ENCODE measurements around the gene ARHGAP12.
"Not testable (repeated sequence)": the region's sequence is repeated elsewhere in the genome, so short reads cannot be mapped to it uniquely, and the experiment has no call there.

ARHGAP12 gene

GRCh38 chr10:31928549-31929260 lies at the start of gene ARHGAP12:
Gene ARHGAP12 (minus strand): TSS chr10:31928831. CDS start chr10:31908855, 19,976 bp downstream.
- DNase-seq (ENCODE audit: low read depth), result peak; percentile 75

- DNase-seq (ENCODE audit: low read depth), result no peak
Measured at GRCh38 chr10:31978156-31978483, 49.5 kb upstream of the ARHGAP12 start.

GRCh38 chr10:31977440-31978155 lies 49.0 kb upstream of the ARHGAP12 start:
- no peak for DNase-seq (ENCODE audit: low read depth)

GRCh38 chr10:31975157-31975765 lies 46.6 kb upstream of the ARHGAP12 start:
- DNase-seq (ENCODE audit: low read depth), result no peak

GRCh38 chr10:31974434-31975124 lies 45.9 kb upstream of the ARHGAP12 start:
- no peak for DNase-seq (ENCODE audit: low read depth)

GRCh38 chr10:31972519-31973041 lies 43.9 kb upstream of the ARHGAP12 start:
- no peak for DNase-seq (ENCODE audit: low read depth)

- not testable (repeated sequence) for DNase-seq (ENCODE audit: low read depth)
Measured at GRCh38 chr10:31969847-31970246, 41.2 kb upstream of the ARHGAP12 start.

GRCh38 chr10:31963589-31963980 lies 35.0 kb upstream of the ARHGAP12 start:
- DNase-seq (ENCODE audit: low read depth), result no peak

GRCh38 chr10:31962826-31963588 lies 34.4 kb upstream of the ARHGAP12 start:
- no peak for DNase-seq (ENCODE audit: low read depth)

- DNase-seq (ENCODE audit: low read depth), result no peak
Measured at GRCh38 chr10:31961277-31962074, 32.8 kb upstream of the ARHGAP12 start.

GRCh38 chr10:31959461-31960173 lies 31.0 kb upstream of the ARHGAP12 start:
- no peak for DNase-seq (ENCODE audit: low read depth)

GRCh38 chr10:31958856-31959255 lies 30.2 kb upstream of the ARHGAP12 start:
- DNase-seq (ENCODE audit: low read depth), result no peak

GRCh38 chr10:31956200-31956946 lies 27.7 kb upstream of the ARHGAP12 start:
- DNase-seq (ENCODE audit: low read depth), result no peak

GRCh38 chr10:31954410-31955191 lies 26.0 kb upstream of the ARHGAP12 start:
- no peak for DNase-seq (ENCODE audit: low read depth)

GRCh38 chr10:31953480-31953879 lies 24.8 kb upstream of the ARHGAP12 start:
- no peak for DNase-seq (ENCODE audit: low read depth)

GRCh38 chr10:31953080-31953479 lies 24.4 kb upstream of the ARHGAP12 start:
- DNase-seq (ENCODE audit: low read depth), result no peak

- no peak for DNase-seq (ENCODE audit: low read depth)
Measured at GRCh38 chr10:31952066-31952465, 23.4 kb upstream of the ARHGAP12 start.

- no peak for DNase-seq (ENCODE audit: low read depth)
Measured at GRCh38 chr10:31949266-31949665, 20.6 kb upstream of the ARHGAP12 start.

- DNase-seq (ENCODE audit: low read depth), result no peak
Measured at GRCh38 chr10:31948021-31948420, 19.4 kb upstream of the ARHGAP12 start.
